NT2/D1 (cell line): Measurements from ENCODE around the gene RASD2.

Experiments
- DNase-seq: peaks from one replicate; pipeline ENCODE4 v3.0.0-alpha.2; 2011; ENCODE audit warnings: low read depth, low spot score
- H3K27me3 ChIP-seq: 2 replicates; pipeline ENCODE4 v1.6.0; 2011; ENCODE audit warnings: mild to moderate bottlenecking; ENCODE audit not compliant: insufficient read length, insufficient read depth
- H3K36me3 ChIP-seq: 2 replicates; pipeline ENCODE4 v1.6.1; 2011; ENCODE audit warnings: mild to moderate bottlenecking, low read length, mixed read lengths; ENCODE audit not compliant: insufficient read depth, insufficient read length
- H3K4me1 ChIP-seq: 2 replicates; pipeline ENCODE4 v1.5.1; 2011; ENCODE audit not compliant: insufficient read depth, insufficient read length
- H3K4me3 ChIP-seq: 2 replicates; pipeline ENCODE4 v1.5.1; 2011; ENCODE audit warnings: low read depth; ENCODE audit not compliant: insufficient read length
- H3K9ac ChIP-seq: 2 replicates; pipeline ENCODE4 v1.6.0; 2011; ENCODE audit warnings: low read depth; ENCODE audit not compliant: insufficient read length
- H3K9me3 ChIP-seq: 2 replicates; pipeline ENCODE4 v1.5.1; 2011; ENCODE audit warnings: mild to moderate bottlenecking, low read length; ENCODE audit not compliant: insufficient read depth
- SUZ12 ChIP-seq: IDR thresholded peaks from 2 replicates; pipeline ENCODE4 v1.6.1; 2011; ENCODE audit not compliant: insufficient read length, insufficient read depth; ENCODE audit errors: extremely low read depth
- YY1 ChIP-seq: IDR thresholded peaks from 2 replicates; pipeline ENCODE4 v1.6.1; 2011; ENCODE audit not compliant: insufficient read length, insufficient read depth
- ZNF274 ChIP-seq: IDR thresholded peaks from 2 replicates; pipeline ENCODE4 v1.6.1; 2011; ENCODE audit warnings: mild to moderate bottlenecking, low read depth, low read length

RASD2 gene

DNA sequence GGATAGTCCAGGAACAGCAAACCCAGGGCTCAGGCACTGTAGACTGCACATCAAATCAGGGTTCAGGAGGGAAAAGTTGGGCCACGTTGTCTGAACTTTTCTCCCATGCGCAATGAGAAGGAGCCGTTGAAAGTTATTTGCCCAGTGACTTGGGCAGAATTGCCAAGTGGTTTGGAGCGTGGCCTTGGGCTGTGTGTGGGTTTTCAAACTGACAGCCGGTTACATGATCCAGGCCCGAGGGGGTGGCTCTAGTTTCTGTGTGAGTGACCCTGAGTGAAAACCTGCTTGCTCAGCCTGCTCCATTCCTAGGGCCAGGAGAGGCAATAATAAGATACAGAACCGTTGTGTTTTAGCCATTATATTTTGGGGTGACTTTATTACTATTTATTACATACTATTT lies 56.2 kb downstream of the RASD2 start:
- no peaks in the 10 kb centered on the region for H3K36me3 ChIP-seq
- H3K4me3 ChIP-seq = no peak overlapping the region
- no peaks in the 10 kb centered on the region for H3K9me3 ChIP-seq
- H3K9ac ChIP-seq = no peak overlapping the region
- no peak for DNase-seq
- TF ChIP-seq ZNF274 = no peak
- TF ChIP-seq SUZ12 = no peak
- no peak for TF ChIP-seq YY1
- no peaks in the 10 kb centered on the region for H3K27me3 ChIP-seq
- peaks cover 10% of the 10 kb centered on the region for H3K4me1 ChIP-seq

- H3K4me3 ChIP-seq = no peak overlapping the region
- TF ChIP-seq ZNF274 = no peak
- TF ChIP-seq YY1 = no peak
- no peak for TF ChIP-seq SUZ12
- no peaks in the 10 kb centered on the region for H3K9me3 ChIP-seq
- DNase-seq = no peak
- H3K36me3 ChIP-seq = no peaks in the 10 kb centered on the region
- no peak overlapping the region for H3K9ac ChIP-seq
- peaks cover 7% of the 10 kb centered on the region for H3K4me1 ChIP-seq
- no peaks in the 10 kb centered on the region for H3K27me3 ChIP-seq
Measured at GRCh38 chr22:35597692-35598395, 57.2 kb downstream of the RASD2 start.

GRCh38 chr22:35598396-35598710 lies 57.7 kb downstream of the RASD2 start:
- H3K9me3 ChIP-seq = no peaks in the 10 kb centered on the region
- no peaks in the 10 kb centered on the region for H3K27me3 ChIP-seq
- DNase-seq = no peak
- peaks cover 7% of the 10 kb centered on the region for H3K4me1 ChIP-seq
- TF ChIP-seq YY1 (no peak), ZNF274 (no peak), SUZ12 (no peak)
- no peak overlapping the region for H3K4me3 ChIP-seq
- no peak overlapping the region for H3K9ac ChIP-seq
- H3K36me3 ChIP-seq = no peaks in the 10 kb centered on the region

DNA sequence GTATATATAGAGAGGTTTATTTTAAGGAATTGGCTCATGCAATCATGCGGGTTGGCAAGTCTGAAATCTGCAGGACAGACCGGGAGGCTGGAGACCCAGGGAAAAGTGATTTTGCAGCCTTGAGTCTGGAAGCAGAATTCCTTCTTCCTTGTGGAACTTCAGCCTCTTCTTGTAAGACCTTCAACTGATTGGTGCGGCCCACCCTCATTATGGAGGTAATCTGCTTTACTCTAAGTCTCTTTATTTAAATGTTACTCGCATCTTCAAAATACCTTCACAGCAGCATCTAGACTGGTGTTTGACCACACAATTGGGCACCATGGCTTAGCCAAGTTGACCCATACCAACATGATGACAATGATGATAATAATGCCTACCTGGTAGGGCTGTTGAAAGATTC lies 58.7 kb downstream of the RASD2 start:
- DNase-seq = no peak
- Histone ChIP-seq H3K4me1 (peaks cover under 1% of the 10 kb centered on the region), H3K4me3 (no peak overlapping the region), H3K9me3 (no peaks in the 10 kb centered on the region), H3K9ac (no peak overlapping the region), H3K27me3 (no peaks in the 10 kb centered on the region), H3K36me3 (no peaks in the 10 kb centered on the region)
- TF ChIP-seq YY1 = no peak
- no peak for TF ChIP-seq SUZ12
- no peak for TF ChIP-seq ZNF274

DNA sequence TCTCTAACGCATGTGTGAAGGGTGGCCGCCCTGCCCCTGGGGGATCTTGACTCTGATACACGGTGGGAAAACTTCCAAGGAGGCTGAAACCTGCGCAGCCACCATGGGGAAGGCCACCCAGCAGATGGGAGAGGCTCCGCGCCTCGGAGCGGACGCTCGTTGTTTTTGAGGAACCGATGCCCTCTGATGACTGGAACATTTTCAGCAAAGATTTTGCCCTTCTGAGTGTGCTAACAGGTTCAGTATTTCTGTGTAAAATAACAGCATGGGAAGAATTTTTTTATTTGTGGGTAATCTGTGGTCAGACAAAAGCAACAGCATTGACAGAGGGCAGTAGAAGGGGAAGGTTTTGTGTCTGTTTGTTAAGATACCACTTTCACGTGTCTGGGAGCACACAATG lies 59.8 kb downstream of the RASD2 start:
- TF ChIP-seq YY1 = no peak
- no peak for TF ChIP-seq ZNF274
- TF ChIP-seq SUZ12 = no peak

GRCh38 chr22:35601013-35601580 lies 60.5 kb downstream of the RASD2 start:
- no peaks in the 10 kb centered on the region for H3K27me3 ChIP-seq
- H3K36me3 ChIP-seq = no peaks in the 10 kb centered on the region
- H3K9me3 ChIP-seq = no peaks in the 10 kb centered on the region
- H3K9ac ChIP-seq = no peak overlapping the region
- DNase-seq = no peak
- TF ChIP-seq SUZ12 (no peak), ZNF274 (no peak), YY1 (no peak)
- no peaks in the 10 kb centered on the region for H3K4me1 ChIP-seq
- no peak overlapping the region for H3K4me3 ChIP-seq

More for the DNA sequence above, 59.8 kb downstream of the RASD2 start:
- Histone ChIP-seq H3K36me3 (no peaks in the 10 kb centered on the region), H3K9ac (no peak overlapping the region), H3K27me3 (no peaks in the 10 kb centered on the region), H3K4me1 (no peaks in the 10 kb centered on the region), H3K9me3 (no peaks in the 10 kb centered on the region), H3K4me3 (no peak overlapping the region)
- DNase-seq = no peak

DNA sequence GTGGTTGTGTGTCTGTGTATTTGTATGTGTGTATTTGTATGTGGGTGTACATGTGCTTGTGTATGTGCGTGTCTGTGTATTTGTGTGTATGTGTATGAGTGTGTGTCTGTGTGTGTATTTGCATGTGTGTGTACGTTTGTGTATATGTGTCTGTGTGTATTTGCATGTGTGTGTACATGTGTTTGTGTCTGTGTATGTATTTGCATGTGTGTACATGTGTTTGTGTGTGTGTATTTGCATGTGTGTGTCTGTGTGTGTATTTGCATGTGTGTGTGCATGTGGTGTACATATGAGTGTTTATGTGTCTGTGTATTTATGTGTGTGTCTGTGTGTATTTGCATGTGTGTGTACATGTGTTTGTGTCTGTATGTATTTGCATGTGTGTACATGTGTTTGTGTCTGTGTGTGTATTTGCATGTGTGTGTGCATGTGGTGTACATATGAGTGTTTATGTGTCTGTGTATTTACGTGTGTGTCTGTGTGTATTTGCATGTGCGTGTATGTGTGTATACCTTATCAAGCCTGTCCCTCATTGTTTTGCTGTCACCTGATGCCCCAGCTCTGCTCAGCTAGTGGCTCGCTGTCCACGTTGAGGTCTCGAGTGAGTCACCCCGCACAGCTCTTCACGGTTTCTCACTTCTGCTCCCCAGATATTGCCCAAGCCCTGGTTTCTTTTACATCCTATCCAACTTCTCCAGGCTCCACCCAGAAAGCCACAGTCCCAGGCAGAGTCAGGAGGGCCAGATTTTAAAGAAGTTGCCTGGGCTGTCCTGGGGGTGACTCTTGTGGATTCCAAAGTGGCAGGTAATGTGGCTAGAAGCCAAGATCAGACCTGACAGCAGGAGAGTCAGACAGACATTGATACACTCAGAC lies 61.3 kb downstream of the RASD2 start:
- Histone ChIP-seq H3K4me1 (no peaks in the 10 kb centered on the region), H3K4me3 (no peak overlapping the region), H3K9me3 (no peaks in the 10 kb centered on the region), H3K27me3 (no peaks in the 10 kb centered on the region), H3K9ac (no peak overlapping the region), H3K36me3 (no peaks in the 10 kb centered on the region)
- no peak for DNase-seq
- TF ChIP-seq ZNF274 (no peak), YY1 (no peak), SUZ12 (no peak)
